Measurements from ENCODE around the gene RABGGTB.
A peak's percentile ranks its signal among the peaks of the same experiment; 100 is the strongest.
"Not testable (repeated sequence)": the region's sequence is repeated elsewhere in the genome, so short reads cannot be mapped to it uniquely, and the experiment has no call there.

Gene RABGGTB

GRCh38 chr1:75785983-75786853, at the start of gene RABGGTB:
Gene RABGGTB (plus strand): TSS chr1:75786256. CDS start chr1:75786272, 16 bp downstream.
- TF ChIP-seq CTCF (conservative IDR thresholded peaks at IDR 0.05) (no peak), ZFX (IDR thresholded peaks at IDR 0.05) (peak; percentile 79)

GRCh38 chr1:75742047-75742625, 43.9 kb upstream of the RABGGTB start:
- H3K27ac ChIP-seq, result no peak overlapping the region
- TF ChIP-seq ZFX (IDR thresholded peaks at IDR 0.05), result no peak
- TF ChIP-seq CTCF (conservative IDR thresholded peaks at IDR 0.05), result no peak

More at GRCh38 chr1:75785983-75786853, at the start of gene RABGGTB:
- peak within 1 kb of the TSS; percentile 89 for H3K27ac ChIP-seq

- H3K27ac ChIP-seq, result peak overlapping the region; percentile 68; the same call in 1 of the 2 replicates
- TF ChIP-seq ZFX (IDR thresholded peaks at IDR 0.05) (no peak), CTCF (conservative IDR thresholded peaks at IDR 0.05) (no peak)
These were observed 40.8 kb upstream of the RABGGTB start for GRCh38 chr1:75745276-75745675.

- H3K27ac ChIP-seq, result not testable (repeated sequence)
These were observed 28.8 kb upstream of the RABGGTB start for GRCh38 chr1:75757210-75757609.

- not testable (repeated sequence) for H3K27ac ChIP-seq
These were observed 27.5 kb upstream of the RABGGTB start for GRCh38 chr1:75758543-75758942.

GRCh38 chr1:75764057-75764655, 21.9 kb upstream of the RABGGTB start:
- H3K27ac ChIP-seq, result no peak overlapping the region
- TF ChIP-seq ZFX (IDR thresholded peaks at IDR 0.05), result no peak
- TF ChIP-seq CTCF (conservative IDR thresholded peaks at IDR 0.05), result no peak

- no peak overlapping the region for H3K27ac ChIP-seq
- TF ChIP-seq ZFX (IDR thresholded peaks at IDR 0.05) (no peak), CTCF (conservative IDR thresholded peaks at IDR 0.05) (no peak)
These were observed 20.2 kb upstream of the RABGGTB start for GRCh38 chr1:75765697-75766355.

GRCh38 chr1:75768016-75768415, 18.0 kb upstream of the RABGGTB start:
- no peak for TF ChIP-seq ZFX (IDR thresholded peaks at IDR 0.05)
- no peak for TF ChIP-seq CTCF (conservative IDR thresholded peaks at IDR 0.05)
- H3K27ac ChIP-seq, result no peak overlapping the region
